Posterior cingulate gyrus (tissue), 11 donors: ENCODE measurements around the gene MFRP.

Experiments
- DNase-seq, 10 donors: peaks; one replicate each; pipeline versions ENCODE4 v3.0.0 to v3.0.0-alpha.2; 2020 to 2021; ENCODE audit warnings: mixed read lengths in 3 of 10
- intact Hi-C: fragments of 100-400 bp; cut with DNase I; formaldehyde crosslinking; loops from one replicate; pipeline ENCODE4 v1.15.1; 2023

MFRP gene

GRCh38 chr11:119361941-119362725 lies 15.6 kb upstream of the MFRP start:
- DNase-seq: peak in 3 of 10 donors; percentile 15 to 57 (median 50)
- intact Hi-C loops: no loop called here

- intact Hi-C loops: no loop called here
- DNase-seq: peak in 5 of 10 donors; percentile 22 to 94 (median 90)
These were observed 14.7 kb upstream of the MFRP start for GRCh38 chr11:119361056-119361787.

- peak in 3 of 10 donors; percentile 16 to 61 (median 29) for DNase-seq
- intact Hi-C loops: no loop called here
These were observed 13.1 kb upstream of the MFRP start for GRCh38 chr11:119359365-119360214.

GRCh38 chr11:119357074-119357473 lies 10.6 kb upstream of the MFRP start:
- peak in 1 of 10 donors; percentile 72 for DNase-seq
- intact Hi-C loops: loop anchor here (2.0 kb wide), 2 partner anchors 24 to 118 kb away; partner anchors contain the start of gene USP2

GRCh38 chr11:119356349-119357031 lies 10.0 kb upstream of the MFRP start:
- DNase-seq: peak in 8 of 10 donors; percentile 70 to 96 (median 79)
- intact Hi-C loops: loop anchor here (1.0 to 2.0 kb wide), 3 partner anchors 15 to 118 kb away; partner anchors contain the start of gene USP2

GRCh38 chr11:119355091-119355843 lies 8.8 kb upstream of the MFRP start:
- peak in 2 of 10 donors; percentile 28 to 64 for DNase-seq
- intact Hi-C loops: no loop called here

- intact Hi-C loops: no loop called here
- peak in 1 of 10 donors; percentile 65 for DNase-seq
These were observed 6.4 kb upstream of the MFRP start for GRCh38 chr11:119352857-119353260.

- DNase-seq: no peak
- intact Hi-C loops: no loop called here
These were observed 4.7 kb upstream of the MFRP start for GRCh38 chr11:119351232-119351631.

GRCh38 chr11:119350302-119350701 lies 3.8 kb upstream of the MFRP start:
- intact Hi-C loops: no loop called here
- DNase-seq: peak in 1 of 10 donors; percentile 30

GRCh38 chr11:119347940-119348605 lies 1.6 kb upstream of the MFRP start:
- peak in 1 of 10 donors; percentile 43 for DNase-seq
- intact Hi-C loops: no loop called here

GRCh38 chr11:119347242-119347641 lies 737 bp upstream of the MFRP start:
- DNase-seq: peak in 1 of 10 donors; percentile 2
- intact Hi-C loops: no loop called here

- DNase-seq: peak in 2 of 10 donors; percentile 62 to 73
- intact Hi-C loops: no loop called here
These were observed 820 bp downstream of the MFRP start for GRCh38 chr11:119345685-119346084.

- intact Hi-C loops: loop anchor here (5.0 kb wide), 1 partner anchor 38 kb away; the partner anchor contains the start of gene USP2
- DNase-seq: peak in 1 of 10 donors; percentile 69
These were observed 2.1 kb downstream of the MFRP start for GRCh38 chr11:119344291-119345010.

GRCh38 chr11:119343726-119344125 lies 2.8 kb downstream of the MFRP start:
- peak in 1 of 10 donors; percentile 57 for DNase-seq
- intact Hi-C loops: loop anchor here (5.0 kb wide), 1 partner anchor 39 kb away; the partner anchor contains the start of gene USP2

GRCh38 chr11:119342362-119343130 lies 4.0 kb downstream of the MFRP start:
- peak in 1 of 10 donors; percentile 79 for DNase-seq
- intact Hi-C loops: loop anchor here (5.0 kb wide), 1 partner anchor 40 kb away; the partner anchor contains the start of gene USP2

- intact Hi-C loops: loop anchor here (5.0 kb wide), 1 partner anchor 40 kb away; the partner anchor contains the start of gene USP2
- peak in 1 of 10 donors; percentile 69 for DNase-seq
These were observed 4.5 kb downstream of the MFRP start for GRCh38 chr11:119342023-119342300.
